Neural cell (in vitro differentiated cells): ENCODE results near the gene RNGTT.

Experiments used
- EZH2 ChIP-seq: fragments of 200-600, 300-800 bp; shearing (Covaris generic), sonication (generic); IDR thresholded peaks from 2 replicates; pipeline ENCODE4 v1.6.1; 2014; ENCODE audit warnings: antibody characterized with exemption, low read length, borderline replicate concordance, mild to moderate bottlenecking; ENCODE audit not compliant: insufficient read depth, poor library complexity, severe bottlenecking
- SMC3 ChIP-seq: fragments of 450-650 bp; conservative IDR thresholded peaks from 2 replicates; pipeline ENCODE4 v1.6.1; 2014; ENCODE audit warnings: antibody characterized with exemption, mild to moderate bottlenecking, moderate library complexity; ENCODE audit not compliant: poor library complexity
- TF ChIP-seq, protein P1 (sequence below): fragments of 450-650 bp; IDR thresholded peaks from 2 replicates; pipeline ENCODE4 v1.5.1; 2014; ENCODE audit warnings: antibody characterized with exemption, mild to moderate bottlenecking, moderate library complexity; ENCODE audit not compliant: poor library complexity, severe bottlenecking
- TF ChIP-seq, protein P2 (sequence below): IDR thresholded peaks from 2 replicates; pipeline ENCODE4 v1.6.1; 2012; ENCODE audit warnings: borderline replicate concordance

DNA sequence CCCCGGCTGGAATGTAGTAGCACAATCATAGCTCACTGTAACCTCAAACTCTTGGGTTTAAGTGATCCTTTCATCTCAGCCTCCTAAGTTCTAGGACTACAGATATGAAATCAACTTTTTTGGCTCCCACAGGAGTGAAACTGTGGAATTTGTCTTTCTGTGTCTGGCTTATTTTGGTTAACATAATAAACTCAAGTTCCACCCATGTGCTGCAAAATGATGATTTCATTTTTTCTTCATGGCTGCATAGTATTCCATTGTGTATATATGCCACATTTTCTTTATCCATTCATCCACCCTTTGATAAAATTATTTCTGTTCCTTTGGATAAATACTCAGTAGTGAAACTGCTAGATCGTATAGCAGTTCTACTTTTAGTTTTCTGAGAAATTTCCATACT is 29.9 kb downstream of the RNGTT start:
- TF ChIP-seq, protein P1, sequence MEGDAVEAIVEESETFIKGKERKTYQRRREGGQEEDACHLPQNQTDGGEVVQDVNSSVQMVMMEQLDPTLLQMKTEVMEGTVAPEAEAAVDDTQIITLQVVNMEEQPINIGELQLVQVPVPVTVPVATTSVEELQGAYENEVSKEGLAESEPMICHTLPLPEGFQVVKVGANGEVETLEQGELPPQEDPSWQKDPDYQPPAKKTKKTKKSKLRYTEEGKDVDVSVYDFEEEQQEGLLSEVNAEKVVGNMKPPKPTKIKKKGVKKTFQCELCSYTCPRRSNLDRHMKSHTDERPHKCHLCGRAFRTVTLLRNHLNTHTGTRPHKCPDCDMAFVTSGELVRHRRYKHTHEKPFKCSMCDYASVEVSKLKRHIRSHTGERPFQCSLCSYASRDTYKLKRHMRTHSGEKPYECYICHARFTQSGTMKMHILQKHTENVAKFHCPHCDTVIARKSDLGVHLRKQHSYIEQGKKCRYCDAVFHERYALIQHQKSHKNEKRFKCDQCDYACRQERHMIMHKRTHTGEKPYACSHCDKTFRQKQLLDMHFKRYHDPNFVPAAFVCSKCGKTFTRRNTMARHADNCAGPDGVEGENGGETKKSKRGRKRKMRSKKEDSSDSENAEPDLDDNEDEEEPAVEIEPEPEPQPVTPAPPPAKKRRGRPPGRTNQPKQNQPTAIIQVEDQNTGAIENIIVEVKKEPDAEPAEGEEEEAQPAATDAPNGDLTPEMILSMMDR: no peak
- TF ChIP-seq, protein P2, sequence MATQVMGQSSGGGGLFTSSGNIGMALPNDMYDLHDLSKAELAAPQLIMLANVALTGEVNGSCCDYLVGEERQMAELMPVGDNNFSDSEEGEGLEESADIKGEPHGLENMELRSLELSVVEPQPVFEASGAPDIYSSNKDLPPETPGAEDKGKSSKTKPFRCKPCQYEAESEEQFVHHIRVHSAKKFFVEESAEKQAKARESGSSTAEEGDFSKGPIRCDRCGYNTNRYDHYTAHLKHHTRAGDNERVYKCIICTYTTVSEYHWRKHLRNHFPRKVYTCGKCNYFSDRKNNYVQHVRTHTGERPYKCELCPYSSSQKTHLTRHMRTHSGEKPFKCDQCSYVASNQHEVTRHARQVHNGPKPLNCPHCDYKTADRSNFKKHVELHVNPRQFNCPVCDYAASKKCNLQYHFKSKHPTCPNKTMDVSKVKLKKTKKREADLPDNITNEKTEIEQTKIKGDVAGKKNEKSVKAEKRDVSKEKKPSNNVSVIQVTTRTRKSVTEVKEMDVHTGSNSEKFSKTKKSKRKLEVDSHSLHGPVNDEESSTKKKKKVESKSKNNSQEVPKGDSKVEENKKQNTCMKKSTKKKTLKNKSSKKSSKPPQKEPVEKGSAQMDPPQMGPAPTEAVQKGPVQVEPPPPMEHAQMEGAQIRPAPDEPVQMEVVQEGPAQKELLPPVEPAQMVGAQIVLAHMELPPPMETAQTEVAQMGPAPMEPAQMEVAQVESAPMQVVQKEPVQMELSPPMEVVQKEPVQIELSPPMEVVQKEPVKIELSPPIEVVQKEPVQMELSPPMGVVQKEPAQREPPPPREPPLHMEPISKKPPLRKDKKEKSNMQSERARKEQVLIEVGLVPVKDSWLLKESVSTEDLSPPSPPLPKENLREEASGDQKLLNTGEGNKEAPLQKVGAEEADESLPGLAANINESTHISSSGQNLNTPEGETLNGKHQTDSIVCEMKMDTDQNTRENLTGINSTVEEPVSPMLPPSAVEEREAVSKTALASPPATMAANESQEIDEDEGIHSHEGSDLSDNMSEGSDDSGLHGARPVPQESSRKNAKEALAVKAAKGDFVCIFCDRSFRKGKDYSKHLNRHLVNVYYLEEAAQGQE: no peak
- TF ChIP-seq EZH2 (no peak), SMC3 (no peak)
